Measurements from ENCODE around the gene MYH4. TPM values are rescaled to one million over a fixed set of nuclear protein-coding genes. Genes with fewer than 3 reads are reported as not detected.

Gene MYH4
- total and polyA plus RNA-seq, 2 of the 13 experiments (the other 11 are each of a cell fraction or from before 2014, with no cell fraction given): 0.01 to 0.02 TPM

- peak; percentile 54; the same call in 1 of the 2 replicates for TF ChIP-seq FOXK2 (IDR thresholded peaks at IDR 0.05)
- no peak for TF ChIP-seq SIX4 (CRISPR knock-in tag; IDR thresholded peaks at IDR 0.05)
- TF ChIP-seq ZNF75D (CRISPR knock-in tag; IDR thresholded peaks at IDR 0.05; ENCODE audit: borderline replicate concordance): no peak
- no peak for TF ChIP-seq SOX13 (IDR thresholded peaks at IDR 0.05)
- TF ChIP-seq SOX13 (CRISPR knock-in tag; conservative IDR thresholded peaks at IDR 0.05 in 1 of 2, IDR thresholded peaks at IDR 0.05 in 1 of 2): peak in 1 of 2 experiments; percentile 74; a peak in 2 of 4 replicates
- TF ChIP-seq ZNF766 (CRISPR knock-in tag; IDR thresholded peaks at IDR 0.05; ENCODE audit: borderline replicate concordance): no peak
- TF ChIP-seq SPEN (CRISPR knock-in tag; IDR thresholded peaks at IDR 0.05; ENCODE audit: low read depth): no peak
- TF ChIP-seq ZNF382 (CRISPR knock-in tag; IDR thresholded peaks at IDR 0.05; ENCODE audit: borderline replicate concordance): no peak
- no peak for TF ChIP-seq ZNF451 (CRISPR knock-in tag; IDR thresholded peaks at IDR 0.05)
- no peak for TF ChIP-seq DZIP1 (CRISPR knock-in tag; IDR thresholded peaks at IDR 0.05)
- TF ChIP-seq AHR (CRISPR knock-in tag; IDR thresholded peaks at IDR 0.05): no peak
- TF ChIP-seq ZNF792 (CRISPR knock-in tag; IDR thresholded peaks at IDR 0.05): no peak
- TF ChIP-seq ZBTB39 (CRISPR knock-in tag; IDR thresholded peaks at IDR 0.05): no peak
- TF ChIP-seq TGIF2 (CRISPR knock-in tag; IDR thresholded peaks at IDR 0.05): no peak
- TF ChIP-seq KDM5A (IDR thresholded peaks at IDR 0.05; ENCODE audit: borderline replicate concordance, low read length): no peak
- peak; percentile 78 for TF ChIP-seq TBX2 (CRISPR knock-in tag; IDR thresholded peaks at IDR 0.05; ENCODE audit: borderline replicate concordance)
- no peak for TF ChIP-seq ZNF326 (CRISPR knock-in tag; IDR thresholded peaks at IDR 0.05; ENCODE audit: borderline replicate concordance)
- no peak for TF ChIP-seq NBN (conservative IDR thresholded peaks at IDR 0.05)
- TF ChIP-seq ZEB1 (IDR thresholded peaks at IDR 0.05; ENCODE audit: insufficient replicate concordance, low read depth): no peak
- no peak for TF ChIP-seq XRCC5 (optimal IDR thresholded peaks at IDR 0.05; ENCODE audit: low read length)
- no peak for TF ChIP-seq SMAD3 (CRISPR knock-in tag; IDR thresholded peaks at IDR 0.05)
- no peak for TF ChIP-seq EED (CRISPR knock-in tag; IDR thresholded peaks at IDR 0.05)
- TF ChIP-seq ZNF749 (CRISPR knock-in tag; IDR thresholded peaks at IDR 0.05; ENCODE audit: borderline replicate concordance): no peak
- no peak for TF ChIP-seq HIVEP1 (CRISPR knock-in tag; IDR thresholded peaks at IDR 0.05)
- TF ChIP-seq ZNF331 (CRISPR knock-in tag; IDR thresholded peaks at IDR 0.05): peak; percentile 66; the same call in 1 of the 2 replicates
- peak; percentile 68; the same call in 1 of the 2 replicates for TF ChIP-seq SOX5 (CRISPR knock-in tag; IDR thresholded peaks at IDR 0.05; ENCODE audit: borderline replicate concordance)
- TF ChIP-seq HMG20B (CRISPR knock-in tag; conservative IDR thresholded peaks at IDR 0.05): no peak
- no peak for TF ChIP-seq KLF15 (CRISPR knock-in tag; IDR thresholded peaks at IDR 0.05; ENCODE audit: borderline replicate concordance)
These were observed 22.1 kb downstream of the MYH4 start (continued) for GRCh38 chr17:10447026-10447931.
